GM06990 (cell line): ENCODE data around the gene ICAM4.
"Not testable (repeated sequence)": the region's sequence is repeated elsewhere in the genome, so short reads cannot be mapped to it uniquely, and the experiment has no call there.

Experiments used
- DNase-seq: peaks from one replicate; pipeline ENCODE4 v3.0.0-alpha.2; 2011; ENCODE audit not compliant: insufficient read length; ENCODE audit errors: extremely low read depth
- H3K27me3 ChIP-seq: replicated peaks from 2 replicates; pipeline ENCODE4 v1.6.0; 2011; ENCODE audit warnings: low read length; ENCODE audit not compliant: control insufficient read depth, insufficient read depth
- H3K36me3 ChIP-seq: 2 replicates; pipeline ENCODE4 v1.5.1; 2011; ENCODE audit warnings: low read length; ENCODE audit not compliant: control insufficient read depth, insufficient read depth
- H3K4me3 ChIP-seq: replicated peaks from 2 replicates; pipeline ENCODE4 v1.5.1; 2011; ENCODE audit warnings: low read depth, mild to moderate bottlenecking, control low read depth, low read length
- CTCF ChIP-seq: IDR thresholded peaks from 2 replicates; pipeline ENCODE4 v1.5.1; 2011; ENCODE audit warnings: low read length, control low read depth, mild to moderate bottlenecking, inconsistent platforms; ENCODE audit not compliant: insufficient read depth, poor library complexity, severe bottlenecking

Gene ICAM4

GRCh38 chr19:10278935-10279334 lies 7.8 kb upstream of the ICAM4 start:
- no peak for DNase-seq
- Histone ChIP-seq H3K4me3 (no peak overlapping the region), H3K36me3 (peaks cover 33% of the 10 kb centered on the region), H3K27me3 (no peaks in the 10 kb centered on the region)
- TF ChIP-seq CTCF: no peak

DNA sequence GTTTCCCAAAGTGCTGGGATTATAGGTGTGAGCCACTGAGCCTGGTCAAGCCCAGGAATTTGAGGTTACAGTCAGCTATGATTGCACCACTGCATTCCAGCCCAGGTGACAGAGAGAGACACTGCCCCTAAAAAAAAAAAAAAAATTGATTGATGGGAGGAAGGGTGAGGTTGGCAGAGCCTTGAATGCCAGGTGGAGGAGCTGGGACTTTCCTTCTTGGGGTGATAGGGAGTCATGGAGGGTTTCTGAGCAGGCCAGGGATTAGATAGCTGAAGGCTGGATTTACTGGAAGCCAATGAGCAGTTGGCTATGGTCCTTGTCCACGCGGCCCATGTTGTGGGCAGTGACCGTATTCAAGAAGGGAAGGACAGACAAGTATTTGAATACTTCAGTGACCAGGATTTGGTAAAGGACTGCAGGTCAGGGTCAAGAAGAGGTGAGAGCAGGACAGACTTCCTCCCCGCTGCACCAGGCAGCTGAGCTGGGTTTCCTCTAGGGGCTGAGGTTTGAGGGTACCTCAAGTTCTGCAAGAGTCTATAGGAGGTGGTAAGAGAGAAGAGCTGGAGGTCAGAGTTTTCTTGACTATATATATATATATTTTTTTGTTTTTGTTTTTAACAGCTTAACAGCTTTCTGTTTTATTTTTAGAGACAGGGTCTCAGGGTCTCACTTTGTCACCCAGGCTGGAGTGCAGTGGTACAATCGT lies 6.9 kb upstream of the ICAM4 start:
- no peaks in the 10 kb centered on the region for H3K27me3 ChIP-seq
- no peak for DNase-seq
- peaks cover 37% of the 10 kb centered on the region for H3K36me3 ChIP-seq
- no peak overlapping the region for H3K4me3 ChIP-seq
- no peak for TF ChIP-seq CTCF

DNA sequence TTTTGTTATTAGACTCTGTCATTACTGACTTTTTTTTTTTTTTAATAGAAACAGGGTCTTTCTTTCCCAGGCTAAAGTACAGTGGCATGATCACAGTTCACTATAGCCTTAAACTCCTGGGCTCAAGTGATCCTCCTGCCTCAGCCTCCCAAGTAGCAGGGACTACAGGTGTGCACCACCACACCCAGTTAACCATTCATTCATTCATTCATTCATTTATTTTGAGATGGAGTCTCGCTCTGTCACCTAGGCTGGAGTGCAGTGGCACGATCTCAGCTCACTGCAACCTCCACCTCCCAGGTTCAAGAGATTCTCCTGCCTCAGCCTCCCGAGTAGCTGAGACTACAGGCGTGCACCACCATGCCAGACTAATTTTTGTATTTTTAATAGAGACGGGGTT lies 4.7 kb upstream of the ICAM4 start:
- not testable (repeated sequence) for H3K4me3 ChIP-seq, DNase-seq, H3K27me3 ChIP-seq
- H3K36me3 ChIP-seq: peaks cover 38% of the 10 kb centered on the region

DNA sequence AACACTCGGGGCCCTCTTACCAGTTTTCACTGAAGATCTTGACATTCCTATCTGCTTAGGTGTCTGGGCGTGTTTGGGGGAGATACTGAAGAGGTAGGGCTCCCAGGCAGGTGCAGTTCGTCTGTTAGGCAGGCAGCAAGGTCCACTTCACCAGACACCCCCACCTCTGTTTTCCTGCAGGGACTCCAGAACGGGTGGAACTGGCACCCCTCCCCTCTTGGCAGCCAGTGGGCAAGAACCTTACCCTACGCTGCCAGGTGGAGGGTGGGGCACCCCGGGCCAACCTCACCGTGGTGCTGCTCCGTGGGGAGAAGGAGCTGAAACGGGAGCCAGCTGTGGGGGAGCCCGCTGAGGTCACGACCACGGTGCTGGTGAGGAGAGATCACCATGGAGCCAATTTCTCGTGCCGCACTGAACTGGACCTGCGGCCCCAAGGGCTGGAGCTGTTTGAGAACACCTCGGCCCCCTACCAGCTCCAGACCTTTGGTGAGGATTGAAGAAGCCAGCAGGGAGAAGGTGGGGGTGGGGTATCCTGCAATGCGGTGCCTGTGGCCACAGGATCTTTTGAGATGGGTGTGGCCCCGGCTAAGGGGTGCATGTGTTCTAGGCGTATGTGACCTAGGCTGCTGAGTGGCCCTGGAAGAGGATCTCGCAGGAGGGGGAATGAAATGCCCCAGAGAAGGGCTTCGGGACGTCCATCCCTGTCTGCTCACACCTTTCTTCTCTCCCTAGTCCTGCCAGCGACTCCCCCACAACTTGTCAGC lies 3.3 kb upstream of the ICAM4 start:
- no peak overlapping the region for H3K4me3 ChIP-seq
- no peaks in the 10 kb centered on the region for H3K27me3 ChIP-seq
- no peak for TF ChIP-seq CTCF
- peaks cover 31% of the 10 kb centered on the region for H3K36me3 ChIP-seq
- no peak for DNase-seq

DNA sequence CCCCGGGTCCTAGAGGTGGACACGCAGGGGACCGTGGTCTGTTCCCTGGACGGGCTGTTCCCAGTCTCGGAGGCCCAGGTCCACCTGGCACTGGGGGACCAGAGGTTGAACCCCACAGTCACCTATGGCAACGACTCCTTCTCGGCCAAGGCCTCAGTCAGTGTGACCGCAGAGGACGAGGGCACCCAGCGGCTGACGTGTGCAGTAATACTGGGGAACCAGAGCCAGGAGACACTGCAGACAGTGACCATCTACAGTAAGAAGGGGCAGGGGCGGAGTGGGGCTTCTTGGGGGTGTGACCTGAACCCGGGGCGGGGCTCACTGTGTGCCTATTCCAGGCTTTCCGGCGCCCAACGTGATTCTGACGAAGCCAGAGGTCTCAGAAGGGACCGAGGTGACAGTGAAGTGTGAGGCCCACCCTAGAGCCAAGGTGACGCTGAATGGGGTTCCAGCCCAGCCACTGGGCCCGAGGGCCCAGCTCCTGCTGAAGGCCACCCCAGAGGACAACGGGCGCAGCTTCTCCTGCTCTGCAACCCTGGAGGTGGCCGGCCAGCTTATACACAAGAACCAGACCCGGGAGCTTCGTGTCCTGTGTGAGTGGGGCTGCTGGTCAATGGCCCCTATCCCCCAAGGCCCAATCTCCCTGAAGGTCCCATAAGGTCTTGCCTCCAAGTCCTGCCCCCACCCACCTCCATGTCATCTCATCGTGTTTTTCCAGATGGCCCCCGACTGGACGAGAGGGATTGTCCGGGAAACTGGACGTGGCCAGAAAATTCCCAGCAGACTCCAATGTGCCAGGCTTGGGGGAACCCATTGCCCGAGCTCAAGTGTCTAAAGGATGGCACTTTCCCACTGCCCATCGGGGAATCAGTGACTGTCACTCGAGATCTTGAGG lies 2.4 kb upstream of the ICAM4 start:
- H3K27me3 ChIP-seq: no peaks in the 10 kb centered on the region
- H3K4me3 ChIP-seq: no peak overlapping the region
- no peak for TF ChIP-seq CTCF
- DNase-seq: no peak
- peaks cover 26% of the 10 kb centered on the region for H3K36me3 ChIP-seq

DNA sequence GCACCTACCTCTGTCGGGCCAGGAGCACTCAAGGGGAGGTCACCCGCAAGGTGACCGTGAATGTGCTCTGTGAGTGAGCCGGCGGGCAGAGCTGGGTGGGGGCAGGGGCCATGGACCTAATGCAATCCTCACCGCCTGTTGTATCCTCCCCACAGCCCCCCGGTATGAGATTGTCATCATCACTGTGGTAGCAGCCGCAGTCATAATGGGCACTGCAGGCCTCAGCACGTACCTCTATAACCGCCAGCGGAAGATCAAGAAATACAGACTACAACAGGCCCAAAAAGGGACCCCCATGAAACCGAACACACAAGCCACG lies 1.8 kb upstream of the ICAM4 start:
- H3K27me3 ChIP-seq: no peaks in the 10 kb centered on the region
- no peak overlapping the region for H3K4me3 ChIP-seq
- TF ChIP-seq CTCF: no peak
- DNase-seq: no peak
- H3K36me3 ChIP-seq: peaks cover 24% of the 10 kb centered on the region
